SU-DHL-6 (cell line): ENCODE results near the gene TSHZ2.

ENCODE experiments used
- CTCF ChIP-seq: fragments of 200-600 bp; sonication (generic); IDR thresholded peaks from one replicate; pipeline ENCODE4 v1.5.1; 2017; ENCODE audit warnings: antibody characterized with exemption, mild to moderate bottlenecking, low read length, moderate library complexity; ENCODE audit not compliant: insufficient read depth, poor library complexity, severe bottlenecking
- EZH2phosphoT487 ChIP-seq: fragments of 200-600 bp; sonication (generic), shearing (Covaris generic); conservative IDR thresholded peaks from 2 replicates; pipeline ENCODE4 v1.6.1; 2018; ENCODE audit warnings: mild to moderate bottlenecking, antibody characterized with exemption, low read length, moderate library complexity, mixed read lengths

- TF ChIP-seq CTCF (no peak), EZH2phosphoT487 (no peak)
Measured at GRCh38 chr20:53141201-53142050, 169.3 kb downstream of the TSHZ2 start.
